HepG2 (cell line): ENCODE data around the gene IRF3. TPM values are rescaled to one million over a fixed set of nuclear protein-coding genes. Genes with fewer than 3 reads are reported as not detected.
A peak's percentile ranks its signal among the peaks of the same experiment; 100 is the strongest.

Experiments
- ATAC-seq: fragments of 200-7000 bp; cut with Tn5 transposase; 3 replicates; pipeline ENCODE4 v1.9.1; 2020; ENCODE audit warnings: mild to moderate bottlenecking, moderate library complexity
- BruUV-seq: library from RNA; stranded (reverse); fragments of 400-500 nt; replicated peaks from 2 replicates; lab custom pipeline; 2021; lab: Mats Ljungman, UMichigan
- CTCF ChIA-PET: fragments of 300-600 bp; formaldehyde crosslinking; extraction: SDS; loops from one replicate; lab custom pipeline; 2021; ENCODE audit warnings: low total read pairs, inconsistent platforms, low intra/inter-chr PET ratio; lab: Yijun Ruan, JAX
- POLR2A ChIA-PET: fragments of 350-600 bp; sonication (Branson Sonifier 250); formaldehyde crosslinking; loops from one replicate; lab custom pipeline; 2020; ENCODE audit warnings: antibody characterized with exemption, inconsistent platforms; lab: Yijun Ruan, JAX
- DNase-seq: peaks from one replicate; pipeline ENCODE4 v3.0.0-alpha.2; 2015; ENCODE audit warnings: low spot score
- FAIRE-seq: peaks from 3 replicates; lab custom pipeline; 2011; peaks lifted over from hg19 to GRCh38; lab: Jason Lieb, UNC
- H2AFZ ChIP-seq: one replicate; pipeline ENCODE4 v1.6.1; 2011; ENCODE audit warnings: low read length, inconsistent platforms
- H3K27ac ChIP-seq: fragments of 300-600 bp; 3 replicates; pipeline ENCODE4 v1.8.0; 2011; ENCODE audit warnings: mixed run types, mild to moderate bottlenecking, mixed read lengths, low read length, inconsistent platforms; ENCODE audit not compliant: insufficient read depth; ENCODE audit errors: extremely low read length
- H3K27me3 ChIP-seq, 2 experiments: fragments of 200-600 bp in 1 of 2; 2 replicates in 1 of 2; 3 replicates in 1 of 2; pipeline versions ENCODE4 v1.6.0 to v1.8.0; 2011; ENCODE audit warnings: low read length in 2 of 2, mild to moderate bottlenecking in 2 of 2, moderate library complexity in 2 of 2, inconsistent platforms in 1 of 2; ENCODE audit not compliant: insufficient read depth in 2 of 2, control insufficient read depth in 1 of 2
- H3K36me3 ChIP-seq, 2 experiments: fragments of 200-600 bp in 1 of 2; replicated peaks in 1 of 2; 2 replicates in 1 of 2; 3 replicates in 1 of 2; pipeline versions ENCODE4 v1.5.1 to v1.8.0; 2011; ENCODE audit warnings: low read length in 2 of 2, inconsistent platforms in 1 of 2; ENCODE audit not compliant: insufficient read depth in 2 of 2, control insufficient read depth in 1 of 2
- H3K4me1 ChIP-seq: 2 replicates; pipeline ENCODE4 v1.5.1; 2012; ENCODE audit warnings: low read length, inconsistent platforms; ENCODE audit not compliant: insufficient read depth
- H3K4me2 ChIP-seq: 2 replicates; pipeline ENCODE4 v1.6.0; 2011; ENCODE audit warnings: low read depth, low read length, inconsistent platforms
- H3K4me3 ChIP-seq, 3 experiments: fragments of 200-600 bp in 1 of 3; sonication (generic), shearing (Covaris generic) in 1 of 3; replicated peaks in 1 of 3; 2 replicates each; pipeline ENCODE4 v1.5.1; 2011 to 2016; ENCODE audit warnings: low read length in 3 of 3, inconsistent platforms in 2 of 3, low read depth in 2 of 3, mild to moderate bottlenecking in 2 of 3, control low read depth in 1 of 3, mixed read lengths in 1 of 3; ENCODE audit not compliant: insufficient read depth in 1 of 3
- H3K79me2 ChIP-seq: one replicate; pipeline ENCODE4 v1.6.1; 2011; ENCODE audit warnings: low read length, inconsistent platforms; ENCODE audit not compliant: insufficient read depth
- H3K9ac ChIP-seq: 2 replicates; pipeline ENCODE4 v1.6.0; 2011; ENCODE audit warnings: mild to moderate bottlenecking, low read depth, low read length, inconsistent platforms; ENCODE audit not compliant: insufficient read depth
- H3K9me3 ChIP-seq: 2 replicates; pipeline ENCODE4 v1.5.1; 2012; ENCODE audit warnings: mild to moderate bottlenecking, low read length
- H4K20me1 ChIP-seq: 2 replicates; pipeline ENCODE4 v1.6.0; 2011; ENCODE audit warnings: inconsistent platforms, mild to moderate bottlenecking, low read length, moderate library complexity; ENCODE audit not compliant: insufficient read depth
- FOXM1 ChIP-seq: sonication (generic); formaldehyde crosslinking; IDR thresholded peaks from 2 replicates; pipeline ENCODE4 v1.5.0; 2020; ENCODE audit warnings: missing genetic modification reagents
- HNF4A ChIP-seq: sonication (generic); formaldehyde crosslinking; IDR thresholded peaks from 2 replicates; pipeline ENCODE4 v1.4.0; 2020; ENCODE audit warnings: missing genetic modification reagents
- TFE3 ChIP-seq: IDR thresholded peaks from 2 replicates; pipeline ENCODE4 v1.6.1; 2016
- TSC22D2 ChIP-seq: sonication (generic); formaldehyde crosslinking; IDR thresholded peaks from 2 replicates; pipeline ENCODE4 v1.5.1; 2020; ENCODE audit warnings: missing genetic modification reagents, mild to moderate bottlenecking, borderline replicate concordance
- YEATS4 ChIP-seq: sonication (generic); formaldehyde crosslinking; IDR thresholded peaks from 2 replicates; pipeline ENCODE4 v1.4.0; 2020; ENCODE audit warnings: missing genetic modification reagents, borderline replicate concordance
- ZNF607 ChIP-seq: sonication (generic); formaldehyde crosslinking; IDR thresholded peaks from 2 replicates; pipeline ENCODE4 v1.5.1; 2020; ENCODE audit warnings: missing genetic modification reagents, mild to moderate bottlenecking, borderline replicate concordance
- ZNF691 ChIP-seq: sonication (generic); formaldehyde crosslinking; IDR thresholded peaks from 2 replicates; pipeline ENCODE4 v1.4.0; 2020; ENCODE audit warnings: missing genetic modification reagents, low read depth, mild to moderate bottlenecking, borderline replicate concordance
- ZNF720 ChIP-seq: sonication (generic); formaldehyde crosslinking; IDR thresholded peaks from 2 replicates; pipeline ENCODE4 v1.4.0; 2020; ENCODE audit warnings: missing genetic modification reagents
- WGBS: methylation state at CpG from one replicate; pipeline ENCODE4 v1.1.6; 2017; ENCODE audit warnings: low lambda C conversion rate; 5-methylcytosine and 5-hydroxymethylcytosine counted together
- in situ Hi-C: cut with HindIII; loops from 2 replicates; pipeline ENCODE4 v1.10.0; 2017; ENCODE audit warnings: low pct_unique_long_range_greater_than_20kb; ENCODE audit not compliant: extremely low pct_ligation_motif_present
- intact Hi-C: fragments of 100-400 bp; cut with micrococcal nuclease; formaldehyde crosslinking; loops from one replicate; pipeline ENCODE4 v1.10.0; 2022; ENCODE audit not compliant: unreplicated experiment
- polyA plus RNA-seq, 8 experiments: library from polyadenylated mRNA; depleted of rRNA in 3 of 8; stranded (reverse) in 7 of 8; unstranded in 1 of 8; fragments of >200 nt; fragmentation: Illumina TruSeq in 4 of 8; extraction: Trizol in 4 of 8; gene quantifications; 2 replicates each; pipeline versions ENCODE4 v1.2.1 to v1.2.3, GENCODE V29; 2011 to 2016; ENCODE audit warnings: low read depth in 4 of 8, missing spikeins in 1 of 8, mixed read lengths in 1 of 8; ENCODE audit not compliant: insufficient read depth in 1 of 8
- total RNA-seq, 5 experiments: library from RNA; depleted of rRNA; stranded (reverse); fragments of >200 nt; fragmentation: Illumina TruSeq; extraction: Trizol; gene quantifications; 2 replicates each; pipeline ENCODE4 v1.2.3, GENCODE V29; 2016; ENCODE audit warnings: low read depth in 1 of 5

Gene IRF3
- total and polyA plus RNA-seq, 2 of the 13 experiments (the other 11 are each of a cell fraction or from before 2014, with no cell fraction given), result 61.9 to 65.5 TPM

- no peak overlapping the region for H3K9ac ChIP-seq
- H2AFZ ChIP-seq, result no peak overlapping the region
- DNase-seq, result no peak
- no peaks in the 10 kb centered on the region for H3K36me3 ChIP-seq
- in situ Hi-C loops, result no loop called here
- no peaks in the 10 kb centered on the region for H3K9me3 ChIP-seq
- FAIRE-seq, result no peak
- intact Hi-C loops, result no loop called here
- ATAC-seq, result peak; percentile 33; the same call in 2 of the 3 replicates
- no peak overlapping the region; a peak in 1 of 6 replicates for H3K4me3 ChIP-seq
- ChIA-PET POLR2A (interaction anchor here (0.9 kb wide), 1 partner anchor 17 kb away, joined by 3 read pairs; no protein-coding TSS in a partner anchor), CTCF (no interaction called here)
- BruUV-seq, result no TSS peak
- no peaks in the 10 kb centered on the region for H3K79me2 ChIP-seq
- H3K4me1 ChIP-seq, result peaks cover 14% of the 10 kb centered on the region
- no peak for TF ChIP-seq ZNF691
- no peak for TF ChIP-seq ZNF720 (CRISPR knock-in tag)
- TF ChIP-seq YEATS4 (CRISPR knock-in tag), result no peak
- no peak overlapping the region for H3K4me2 ChIP-seq
- WGBS, result 17% methylated on average over 7 of the region's 11 CpGs
- no peaks in the 10 kb centered on the region for H4K20me1 ChIP-seq
- peaks cover 0 to 20% of the 10 kb centered on the region in 2 experiments; a peak in 3 of 5 replicates for H3K27me3 ChIP-seq
- no peak overlapping the region for H3K27ac ChIP-seq
These were observed 34.9 kb upstream of the IRF3 start for GRCh38 chr19:49700563-49700962.

GRCh38 chr19:49699364-49699763, 33.7 kb upstream of the IRF3 start:
- H2AFZ ChIP-seq, result no peak overlapping the region
- no peak overlapping the region for H3K4me3 ChIP-seq
- FAIRE-seq (no peak), ATAC-seq (no peak), DNase-seq (no peak)
- H3K27ac ChIP-seq, result no peak overlapping the region
- no peak for TF ChIP-seq FOXM1
- TF ChIP-seq TSC22D2 (CRISPR knock-in tag), result no peak
- no peak for TF ChIP-seq ZNF607
- TF ChIP-seq HNF4A, result no peak
- TF ChIP-seq TFE3 (CRISPR knock-in tag), result no peak
- peaks cover 0 to 16% of the 10 kb centered on the region in 2 experiments; a peak in 2 of 5 replicates for H3K27me3 ChIP-seq
- H3K4me1 ChIP-seq, result peaks cover 8% of the 10 kb centered on the region
- H3K9ac ChIP-seq, result no peak overlapping the region
- POLR2A ChIA-PET, result no interaction called here
- CTCF ChIA-PET, result no interaction called here
- H3K4me2 ChIP-seq, result no peak overlapping the region
- in situ Hi-C loops (no loop called here), intact Hi-C loops (no loop called here)
- BruUV-seq, result no TSS peak
- H3K36me3 ChIP-seq, result no peaks in the 10 kb centered on the region
- no peaks in the 10 kb centered on the region for H3K9me3 ChIP-seq
- no peaks in the 10 kb centered on the region for H3K79me2 ChIP-seq
- H4K20me1 ChIP-seq, result no peaks in the 10 kb centered on the region
- WGBS, result 37% methylated on average over 5 of the region's 5 CpGs
